ENCODE data around the gene NOS1AP.

DNA sequence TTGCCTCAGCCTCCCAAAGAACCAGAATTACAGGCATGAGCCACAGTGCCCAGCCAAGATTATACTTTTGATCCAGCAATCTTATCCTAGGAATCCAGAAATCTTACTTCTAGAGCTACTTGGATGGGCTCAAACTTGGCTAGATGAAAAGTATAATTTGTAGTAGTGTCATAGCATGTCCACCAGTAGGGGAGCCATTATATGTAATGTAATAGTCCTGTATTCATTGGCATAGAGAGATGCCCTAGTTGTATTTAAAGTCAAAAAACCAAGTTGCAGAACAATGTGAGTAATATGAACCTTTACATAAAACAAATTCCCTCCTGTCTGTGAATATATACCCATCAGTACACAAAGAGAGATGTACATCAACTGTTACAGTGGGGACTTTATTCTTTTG, 83.9 kb downstream of the NOS1AP start:
- TF ChIP-seq, protein P1, sequence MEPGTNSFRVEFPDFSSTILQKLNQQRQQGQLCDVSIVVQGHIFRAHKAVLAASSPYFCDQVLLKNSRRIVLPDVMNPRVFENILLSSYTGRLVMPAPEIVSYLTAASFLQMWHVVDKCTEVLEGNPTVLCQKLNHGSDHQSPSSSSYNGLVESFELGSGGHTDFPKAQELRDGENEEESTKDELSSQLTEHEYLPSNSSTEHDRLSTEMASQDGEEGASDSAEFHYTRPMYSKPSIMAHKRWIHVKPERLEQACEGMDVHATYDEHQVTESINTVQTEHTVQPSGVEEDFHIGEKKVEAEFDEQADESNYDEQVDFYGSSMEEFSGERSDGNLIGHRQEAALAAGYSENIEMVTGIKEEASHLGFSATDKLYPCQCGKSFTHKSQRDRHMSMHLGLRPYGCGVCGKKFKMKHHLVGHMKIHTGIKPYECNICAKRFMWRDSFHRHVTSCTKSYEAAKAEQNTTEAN (CRISPR knock-in tag; IDR thresholded peaks at IDR 0.05): no peak
- TF ChIP-seq, protein P2, sequence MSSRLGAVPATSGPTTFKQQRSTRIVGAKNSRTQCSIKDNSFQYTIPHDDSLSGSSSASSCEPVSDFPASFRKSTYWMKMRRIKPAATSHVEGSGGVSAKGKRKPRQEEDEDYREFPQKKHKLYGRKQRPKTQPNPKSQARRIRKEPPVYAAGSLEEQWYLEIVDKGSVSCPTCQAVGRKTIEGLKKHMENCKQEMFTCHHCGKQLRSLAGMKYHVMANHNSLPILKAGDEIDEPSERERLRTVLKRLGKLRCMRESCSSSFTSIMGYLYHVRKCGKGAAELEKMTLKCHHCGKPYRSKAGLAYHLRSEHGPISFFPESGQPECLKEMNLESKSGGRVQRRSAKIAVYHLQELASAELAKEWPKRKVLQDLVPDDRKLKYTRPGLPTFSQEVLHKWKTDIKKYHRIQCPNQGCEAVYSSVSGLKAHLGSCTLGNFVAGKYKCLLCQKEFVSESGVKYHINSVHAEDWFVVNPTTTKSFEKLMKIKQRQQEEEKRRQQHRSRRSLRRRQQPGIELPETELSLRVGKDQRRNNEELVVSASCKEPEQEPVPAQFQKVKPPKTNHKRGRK (CRISPR knock-in tag; IDR thresholded peaks at IDR 0.05; ENCODE audit: borderline replicate concordance): no peak
- TF ChIP-seq, protein P3, sequence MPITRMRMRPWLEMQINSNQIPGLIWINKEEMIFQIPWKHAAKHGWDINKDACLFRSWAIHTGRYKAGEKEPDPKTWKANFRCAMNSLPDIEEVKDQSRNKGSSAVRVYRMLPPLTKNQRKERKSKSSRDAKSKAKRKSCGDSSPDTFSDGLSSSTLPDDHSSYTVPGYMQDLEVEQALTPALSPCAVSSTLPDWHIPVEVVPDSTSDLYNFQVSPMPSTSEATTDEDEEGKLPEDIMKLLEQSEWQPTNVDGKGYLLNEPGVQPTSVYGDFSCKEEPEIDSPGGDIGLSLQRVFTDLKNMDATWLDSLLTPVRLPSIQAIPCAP (CRISPR knock-in tag; IDR thresholded peaks at IDR 0.05): no peak
- TF ChIP-seq, protein P4, sequence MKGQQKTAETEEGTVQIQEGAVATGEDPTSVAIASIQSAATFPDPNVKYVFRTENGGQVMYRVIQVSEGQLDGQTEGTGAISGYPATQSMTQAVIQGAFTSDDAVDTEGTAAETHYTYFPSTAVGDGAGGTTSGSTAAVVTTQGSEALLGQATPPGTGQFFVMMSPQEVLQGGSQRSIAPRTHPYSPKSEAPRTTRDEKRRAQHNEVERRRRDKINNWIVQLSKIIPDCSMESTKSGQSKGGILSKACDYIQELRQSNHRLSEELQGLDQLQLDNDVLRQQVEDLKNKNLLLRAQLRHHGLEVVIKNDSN (CRISPR knock-in tag; IDR thresholded peaks at IDR 0.05): no peak
- TF ChIP-seq, protein P5, sequence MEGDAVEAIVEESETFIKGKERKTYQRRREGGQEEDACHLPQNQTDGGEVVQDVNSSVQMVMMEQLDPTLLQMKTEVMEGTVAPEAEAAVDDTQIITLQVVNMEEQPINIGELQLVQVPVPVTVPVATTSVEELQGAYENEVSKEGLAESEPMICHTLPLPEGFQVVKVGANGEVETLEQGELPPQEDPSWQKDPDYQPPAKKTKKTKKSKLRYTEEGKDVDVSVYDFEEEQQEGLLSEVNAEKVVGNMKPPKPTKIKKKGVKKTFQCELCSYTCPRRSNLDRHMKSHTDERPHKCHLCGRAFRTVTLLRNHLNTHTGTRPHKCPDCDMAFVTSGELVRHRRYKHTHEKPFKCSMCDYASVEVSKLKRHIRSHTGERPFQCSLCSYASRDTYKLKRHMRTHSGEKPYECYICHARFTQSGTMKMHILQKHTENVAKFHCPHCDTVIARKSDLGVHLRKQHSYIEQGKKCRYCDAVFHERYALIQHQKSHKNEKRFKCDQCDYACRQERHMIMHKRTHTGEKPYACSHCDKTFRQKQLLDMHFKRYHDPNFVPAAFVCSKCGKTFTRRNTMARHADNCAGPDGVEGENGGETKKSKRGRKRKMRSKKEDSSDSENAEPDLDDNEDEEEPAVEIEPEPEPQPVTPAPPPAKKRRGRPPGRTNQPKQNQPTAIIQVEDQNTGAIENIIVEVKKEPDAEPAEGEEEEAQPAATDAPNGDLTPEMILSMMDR (IDR thresholded peaks at IDR 0.05): no peak
- TF ChIP-seq, protein P6, sequence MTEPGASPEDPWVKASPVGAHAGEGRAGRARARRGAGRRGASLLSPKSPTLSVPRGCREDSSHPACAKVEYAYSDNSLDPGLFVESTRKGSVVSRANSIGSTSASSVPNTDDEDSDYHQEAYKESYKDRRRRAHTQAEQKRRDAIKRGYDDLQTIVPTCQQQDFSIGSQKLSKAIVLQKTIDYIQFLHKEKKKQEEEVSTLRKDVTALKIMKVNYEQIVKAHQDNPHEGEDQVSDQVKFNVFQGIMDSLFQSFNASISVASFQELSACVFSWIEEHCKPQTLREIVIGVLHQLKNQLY (CRISPR knock-in tag; IDR thresholded peaks at IDR 0.05): no peak
- no peak for TF ChIP-seq TEAD4 (CRISPR knock-in tag; IDR thresholded peaks at IDR 0.05)

Measured in WTC11 (cell line).